A673 (cell line): Measurements from ENCODE around the gene TMTC2.

Source experiments
- CTCF ChIP-seq: fragments of 300-800, 200-600 bp; sonication (generic); conservative IDR thresholded peaks from 2 replicates; pipeline ENCODE4 v1.5.1; 2017; ENCODE audit warnings: low read depth, mild to moderate bottlenecking, antibody characterized with exemption, low read length, moderate library complexity, mixed read lengths
- EZH2 ChIP-seq: fragments of 200-600 bp; sonication (generic); IDR thresholded peaks from 2 replicates; pipeline ENCODE4 v1.6.1; 2017; ENCODE audit warnings: borderline replicate concordance, low read depth, mild to moderate bottlenecking, mixed read lengths, antibody characterized with exemption, low read length; ENCODE audit not compliant: poor library complexity, severe bottlenecking

GRCh38 chr12:82723891-82724290 is 37.2 kb downstream of the TMTC2 start:
- TF ChIP-seq CTCF (no peak), EZH2 (no peak)
